Right lobe of liver (tissue), 6 donors: ENCODE measurements around the gene PIGR. TPM values are rescaled to one million over a fixed set of nuclear protein-coding genes. Genes with fewer than 3 reads are reported as not detected.
A peak's percentile ranks its signal among the peaks of the same experiment; 100 is the strongest.

Experiments used
- ATAC-seq, 4 donors: fragments of 200-7000 bp; cut with Tn5 transposase; one replicate each; pipeline ENCODE4 v1.9.1; 2020; ENCODE audit warnings: mild to moderate bottlenecking in 4 of 4, moderate library complexity in 4 of 4
- DNase-seq, 3 donors: peaks; one replicate each; pipeline ENCODE4 v3.0.0-alpha.2; 2020
- H3K27ac ChIP-seq, 3 donors: fragments of 200-600 bp; one replicate each; pipeline ENCODE4 v1.8.0; 2022
- H3K27me3 ChIP-seq, 2 donors: fragments of 200-600 bp; one replicate each; pipeline ENCODE4 v1.8.0; 2022
- H3K36me3 ChIP-seq, 4 donors: fragments of 200-600 bp; sonication (generic) in 1 of 4; one replicate each; pipeline versions ENCODE4 v1.5.1 to v1.8.0; 2017 to 2022; ENCODE audit warnings: control low read depth in 1 of 4
- H3K4me1 ChIP-seq, 4 donors: fragments of 200-600 bp; sonication (generic) in 1 of 4; one replicate each; pipeline versions ENCODE4 v1.5.1 to v1.8.0; 2017 to 2022; ENCODE audit warnings: control low read depth in 1 of 4
- H3K4me3 ChIP-seq, 3 donors: fragments of 200-600 bp; one replicate each; pipeline ENCODE4 v1.8.0; 2022
- H3K9me3 ChIP-seq, 4 donors: fragments of 200-600 bp; sonication (generic) in 1 of 4; one replicate each; pipeline versions ENCODE4 v1.5.1 to v1.8.0; 2017 to 2022; ENCODE audit warnings: control low read depth in 1 of 4
- POLR2A ChIP-seq: fragments of 450-650 bp; IDR thresholded peaks from one replicate; pipeline ENCODE4 v1.6.1; 2017; ENCODE audit warnings: antibody characterized with exemption, mild to moderate bottlenecking
- WGBS: methylation state at CpG from one replicate; pipeline ENCODE4 v1.1.6; 2018; ENCODE audit warnings: low coverage, low lambda C conversion rate; ENCODE audit not compliant: insufficient coverage; ENCODE audit errors: missing lambda C conversion rate; 5-methylcytosine and 5-hydroxymethylcytosine counted together
- intact Hi-C, 2 donors: fragments of 100-400 bp; cut with DNase I; formaldehyde crosslinking; loops; one replicate each; pipeline versions ENCODE4 v1.11.2 to v1.14.1; 2022
- total RNA-seq, 6 experiments: library from RNA; depleted of rRNA in 2 of 6; stranded (reverse); fragments of >200 nt in 2 of 6; fragmentation: NEBNext Ultra II Directional in 3 of 6; extraction: Animal tissue kit (Norgen Biotek cat#: 25700) in 3 of 6; gene quantifications; one replicate each; pipeline versions ENCODE4 v1.1.0 to v1.2.4, GENCODE V29; 2016 to 2023
- TF ChIP-seq, protein P1 (sequence below), 4 donors: fragments of 200-600 bp in 3 of 4; fragments of 450-650 bp in 1 of 4; IDR thresholded peaks; one replicate each; pipeline versions ENCODE4 v1.5.1 to v1.8.0; 2016 to 2022; ENCODE audit warnings: antibody characterized with exemption in 4 of 4, mild to moderate bottlenecking in 2 of 4
- donor health status: DM: no; HTN: yes; CAD: no.
- donor health status: DM: no; HTN: no; CAD: no.
- donor health status: DM: no; HTN: no; CAD: no.
- donor health status: DM: no; HTN: yes; CAD: no.
- donor health status: DM: no; HTN: yes; CAD: no.

PIGR gene
- total RNA-seq, 6 experiments from 2014 or later, result 20.6 to 134 (median 85.1) TPM

DNA sequence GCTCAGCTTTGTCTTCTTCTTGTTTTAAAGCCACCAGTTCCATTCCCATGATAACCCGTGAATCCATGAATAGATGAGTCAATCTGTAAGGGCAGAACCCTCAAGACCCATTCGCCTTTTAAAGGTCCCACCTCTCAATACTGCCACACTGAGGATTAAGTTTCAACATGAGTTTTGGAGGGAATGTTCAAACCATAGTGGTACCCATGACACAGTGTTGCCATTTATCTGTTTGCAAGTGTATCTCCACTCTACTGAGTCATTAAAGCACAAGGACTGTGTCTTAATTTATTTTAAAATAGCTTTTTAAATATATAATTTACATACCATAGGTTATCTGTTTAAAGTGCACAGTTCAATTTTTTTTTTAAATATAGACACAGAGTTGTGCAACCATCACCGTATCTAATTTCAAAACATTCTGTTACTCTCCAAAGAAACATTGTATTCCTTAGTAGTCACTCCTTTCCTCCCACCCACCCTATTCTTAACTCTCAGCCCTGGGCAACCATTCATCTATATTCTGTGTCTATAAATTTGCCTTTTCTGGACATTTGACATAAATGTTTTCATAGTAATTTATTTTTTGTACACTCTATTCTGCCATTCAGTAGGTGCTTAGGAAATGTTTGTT, 53.8 kb downstream of the PIGR start:
- H3K27ac ChIP-seq, result no peak overlapping the region
- no peaks in the 10 kb centered on the region for H3K36me3 ChIP-seq
- H3K4me3 ChIP-seq, result no peak overlapping the region
- H3K4me1 ChIP-seq, result peaks cover 0 to 16% (median 0%) of the 10 kb centered on the region in 4 donors
- TF ChIP-seq POLR2A, result no peak
- TF ChIP-seq, protein P1, sequence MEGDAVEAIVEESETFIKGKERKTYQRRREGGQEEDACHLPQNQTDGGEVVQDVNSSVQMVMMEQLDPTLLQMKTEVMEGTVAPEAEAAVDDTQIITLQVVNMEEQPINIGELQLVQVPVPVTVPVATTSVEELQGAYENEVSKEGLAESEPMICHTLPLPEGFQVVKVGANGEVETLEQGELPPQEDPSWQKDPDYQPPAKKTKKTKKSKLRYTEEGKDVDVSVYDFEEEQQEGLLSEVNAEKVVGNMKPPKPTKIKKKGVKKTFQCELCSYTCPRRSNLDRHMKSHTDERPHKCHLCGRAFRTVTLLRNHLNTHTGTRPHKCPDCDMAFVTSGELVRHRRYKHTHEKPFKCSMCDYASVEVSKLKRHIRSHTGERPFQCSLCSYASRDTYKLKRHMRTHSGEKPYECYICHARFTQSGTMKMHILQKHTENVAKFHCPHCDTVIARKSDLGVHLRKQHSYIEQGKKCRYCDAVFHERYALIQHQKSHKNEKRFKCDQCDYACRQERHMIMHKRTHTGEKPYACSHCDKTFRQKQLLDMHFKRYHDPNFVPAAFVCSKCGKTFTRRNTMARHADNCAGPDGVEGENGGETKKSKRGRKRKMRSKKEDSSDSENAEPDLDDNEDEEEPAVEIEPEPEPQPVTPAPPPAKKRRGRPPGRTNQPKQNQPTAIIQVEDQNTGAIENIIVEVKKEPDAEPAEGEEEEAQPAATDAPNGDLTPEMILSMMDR (IDR thresholded peaks at IDR 0.05), result no peak
- no peaks in the 10 kb centered on the region for H3K9me3 ChIP-seq
- ATAC-seq (no peak), DNase-seq (no peak)
- WGBS, result 55% methylated on average over 3 of the region's 3 CpGs
- intact Hi-C loops, result no loop called here
- H3K27me3 ChIP-seq, result no peaks in the 10 kb centered on the region

DNA sequence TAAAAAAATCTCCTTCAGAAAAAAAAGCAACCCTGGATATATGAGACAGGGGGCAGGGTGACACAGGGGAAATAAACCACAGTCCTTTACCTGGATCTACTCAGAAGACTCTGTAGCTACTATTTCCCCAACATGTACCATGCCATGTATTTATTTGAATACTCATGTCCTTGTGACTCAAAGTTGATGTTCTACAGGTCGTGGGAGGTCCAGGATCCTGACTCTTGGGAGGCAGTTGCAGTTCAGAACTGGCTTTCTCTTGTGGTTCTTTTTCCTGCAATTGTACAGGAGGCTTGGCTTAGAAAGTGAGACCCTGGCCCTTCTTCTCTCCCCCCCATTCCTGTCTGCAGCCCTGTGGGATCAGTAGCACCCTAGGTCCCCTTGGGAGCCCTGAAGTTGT, 54.9 kb downstream of the PIGR start:
- DNase-seq, result no peak
- H3K36me3 ChIP-seq, result no peaks in the 10 kb centered on the region
- 78% methylated on average over 1 of the region's 1 CpG for WGBS
- H3K27ac ChIP-seq, result peak overlapping the region in 1 of 3 donors; percentile 14
- intact Hi-C loops, result no loop called here
- no peaks in the 10 kb centered on the region for H3K9me3 ChIP-seq
- H3K27me3 ChIP-seq, result no peaks in the 10 kb centered on the region
- no peak overlapping the region for H3K4me3 ChIP-seq
- no peak for ATAC-seq
- peaks cover 0 to 16% (median 0%) of the 10 kb centered on the region in 4 donors for H3K4me1 ChIP-seq
- TF ChIP-seq, protein P1 (IDR thresholded peaks at IDR 0.05), result no peak
- TF ChIP-seq POLR2A, result no peak

DNA sequence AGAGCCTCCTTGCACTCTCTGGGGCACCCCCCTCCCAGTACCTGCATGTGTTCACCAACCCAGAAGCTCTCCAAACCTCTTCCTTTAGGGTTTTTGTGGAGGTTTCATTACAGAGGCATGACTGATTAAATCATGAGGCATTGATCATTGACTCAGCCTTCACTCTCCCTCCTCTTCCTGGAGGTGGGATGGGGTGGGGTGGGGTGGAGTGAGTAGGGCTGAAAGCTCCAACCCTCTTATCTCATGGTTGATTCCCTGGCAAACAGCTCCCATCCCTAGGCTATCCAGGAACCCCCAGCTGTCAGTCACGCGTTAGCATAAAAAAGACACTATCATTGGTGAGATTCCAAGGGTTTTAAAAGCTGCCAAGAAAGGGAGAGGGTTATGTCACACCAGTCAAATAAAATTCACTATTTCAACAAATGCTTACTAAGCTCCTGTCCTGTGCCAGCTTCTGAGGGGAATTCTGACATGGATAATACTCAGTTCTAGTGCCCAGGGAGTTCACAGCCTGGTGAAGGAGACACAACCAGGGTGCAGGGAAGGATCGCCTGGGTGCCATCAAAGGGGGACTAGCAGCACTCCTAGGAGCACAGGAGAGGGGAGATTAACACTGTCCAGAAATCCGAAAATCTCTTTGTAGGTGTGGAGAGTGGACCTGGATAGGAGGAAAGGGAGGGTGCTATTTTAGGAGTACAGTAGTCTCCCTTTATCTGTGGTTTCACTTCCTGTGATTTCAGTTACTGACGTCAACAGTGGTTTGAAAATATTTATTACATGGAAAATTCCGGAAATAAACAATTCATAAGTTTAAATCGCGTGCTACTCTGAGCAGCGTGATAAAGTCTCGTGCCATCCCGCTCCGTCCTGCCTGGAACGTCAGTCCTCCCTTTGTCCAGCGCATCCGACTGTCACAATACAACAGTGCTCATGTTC, 55.9 kb downstream of the PIGR start:
- Histone ChIP-seq H3K9me3 (no peaks in the 10 kb centered on the region), H3K4me3 (no peak overlapping the region), H3K36me3 (no peaks in the 10 kb centered on the region), H3K27me3 (no peaks in the 10 kb centered on the region), H3K4me1 (peaks cover 0 to 13% (median 0%) of the 10 kb centered on the region in 4 donors), H3K27ac (peak overlapping the region; percentile 9 to 26 (median 23))
- peak; percentile 84 to 90 (median 87) for ATAC-seq
- intact Hi-C loops, result no loop called here
- DNase-seq, result peak in 2 of 3 donors; percentile 58 to 61
- WGBS, result 37% methylated on average over 15 of the region's 15 CpGs
- TF ChIP-seq, protein P1 (IDR thresholded peaks at IDR 0.05), result no peak
- TF ChIP-seq POLR2A, result no peak

DNA sequence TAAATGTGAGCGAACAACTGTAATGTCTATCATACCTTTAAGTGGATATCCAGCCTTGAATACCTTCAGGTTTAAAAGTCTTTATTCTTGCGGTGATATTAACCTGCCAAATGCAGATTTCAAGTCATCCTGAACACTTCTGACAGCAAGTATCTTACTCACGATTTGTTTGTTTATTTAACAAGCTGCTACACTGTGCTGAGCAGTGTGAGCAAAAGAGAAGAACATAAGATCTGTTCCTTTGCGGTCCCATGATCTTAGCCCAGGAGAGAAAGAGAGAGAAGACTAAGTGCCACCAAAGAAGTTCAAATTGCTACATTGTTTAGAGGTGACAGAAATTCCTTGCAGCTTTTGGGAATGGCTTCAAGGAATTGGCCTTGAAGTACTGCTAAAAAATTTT, 58.6 kb downstream of the PIGR start:
- peaks cover 0 to 11% (median 0%) of the 10 kb centered on the region in 4 donors for H3K4me1 ChIP-seq
- H3K27me3 ChIP-seq, result no peaks in the 10 kb centered on the region
- DNase-seq, result no peak
- TF ChIP-seq, protein P1 (IDR thresholded peaks at IDR 0.05), result no peak
- TF ChIP-seq POLR2A, result no peak
- no peak overlapping the region for H3K27ac ChIP-seq
- H3K4me3 ChIP-seq, result no peak overlapping the region
- no peaks in the 10 kb centered on the region for H3K9me3 ChIP-seq
- ATAC-seq, result no peak
- no peaks in the 10 kb centered on the region for H3K36me3 ChIP-seq
- intact Hi-C loops, result no loop called here
- 63% methylated on average over 3 of the region's 4 CpGs for WGBS
